HG03520 (cell line): Measurements from ENCODE around the gene ZNF316.
"Not testable (repeated sequence)": the region's sequence is repeated elsewhere in the genome, so short reads cannot be mapped to it uniquely, and the experiment has no call there.

ENCODE experiments used
- ATAC-seq: cut with Tn5 transposase; IDR thresholded peaks from one replicate; pipeline ENCODE4 v1.9.1; 2021; ENCODE audit warnings: mild to moderate bottlenecking, moderate library complexity; ENCODE audit not compliant: unreplicated experiment

Gene ZNF316

GRCh38 chr7:6646465-6646864, 9.3 kb downstream of the ZNF316 start:
- ATAC-seq = no peak

DNA sequence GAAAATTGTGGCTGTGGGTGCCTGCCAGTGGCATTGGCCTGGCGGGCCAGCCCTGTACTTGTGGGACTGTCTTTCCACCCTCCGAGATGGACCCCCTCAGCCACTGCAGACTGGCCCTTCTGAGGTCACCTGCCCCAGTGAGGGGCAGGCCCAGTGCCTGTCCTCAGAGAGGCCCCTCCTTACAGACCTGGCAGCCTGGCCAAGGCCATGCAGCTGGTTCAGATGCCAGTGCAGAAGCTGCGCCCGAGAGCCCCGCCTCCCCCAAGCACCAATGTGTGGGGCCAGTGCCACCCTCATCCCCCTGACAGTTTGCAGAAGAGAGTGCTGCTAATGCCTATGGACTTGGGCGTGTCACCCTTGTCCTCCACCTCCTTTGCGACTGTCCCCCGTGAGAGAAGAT, 10.0 kb downstream of the ZNF316 start:
- ATAC-seq = no peak

GRCh38 chr7:6647541-6647940, 10.4 kb downstream of the ZNF316 start:
- no peak for ATAC-seq

DNA sequence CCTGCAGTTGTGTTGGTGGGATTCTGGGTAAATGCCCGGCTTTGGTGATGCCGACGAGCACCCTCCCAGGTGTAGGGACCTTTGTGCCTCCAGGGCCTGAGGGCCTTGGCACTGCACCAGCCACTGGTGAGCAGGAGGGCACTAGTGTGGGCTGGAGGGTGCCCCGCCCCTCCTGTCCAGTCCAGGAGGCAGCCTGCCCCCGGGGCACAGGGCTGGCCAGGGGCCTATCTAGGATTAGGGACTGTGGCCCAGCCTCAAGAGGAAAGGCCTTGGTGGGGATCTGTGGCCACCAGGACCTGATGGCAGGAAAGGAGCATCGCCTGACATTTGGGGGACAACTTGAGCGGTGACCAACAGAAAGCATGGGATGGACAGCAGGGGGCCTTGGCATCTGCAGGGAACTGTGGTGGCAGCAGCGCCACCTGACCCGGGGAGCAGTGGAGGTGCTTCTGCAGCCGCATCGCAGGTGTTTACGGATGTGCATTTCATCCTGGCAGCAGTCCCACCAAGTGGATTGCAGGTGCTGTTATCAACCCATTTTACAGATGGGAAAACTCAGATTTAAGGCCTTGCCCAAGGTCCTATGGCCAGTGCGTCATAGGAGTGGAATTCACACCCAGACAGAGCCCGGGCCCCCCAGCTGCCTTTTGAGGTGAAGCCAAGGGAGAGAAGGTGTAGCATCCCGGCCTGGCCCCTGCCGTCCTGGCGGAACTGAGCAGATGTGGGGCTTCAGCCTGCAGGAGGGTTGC, 11.1 kb downstream of the ZNF316 start:
- no peak for ATAC-seq

DNA sequence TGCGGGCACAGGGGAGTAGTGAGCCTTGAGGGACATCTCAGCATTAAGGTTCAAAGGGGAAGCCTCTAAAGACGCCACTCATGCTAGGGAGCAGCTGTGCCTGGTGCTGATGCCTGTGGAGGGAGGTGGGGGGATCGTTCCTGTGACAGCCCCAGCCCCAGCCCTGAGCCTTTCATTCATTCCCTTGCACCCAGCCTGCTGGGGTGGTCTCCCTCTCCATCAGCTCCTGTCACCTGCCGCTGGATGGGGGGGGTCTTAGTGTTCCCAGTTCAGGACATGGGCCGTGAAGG, 11.6 kb downstream of the ZNF316 start:
- ATAC-seq = no peak

DNA sequence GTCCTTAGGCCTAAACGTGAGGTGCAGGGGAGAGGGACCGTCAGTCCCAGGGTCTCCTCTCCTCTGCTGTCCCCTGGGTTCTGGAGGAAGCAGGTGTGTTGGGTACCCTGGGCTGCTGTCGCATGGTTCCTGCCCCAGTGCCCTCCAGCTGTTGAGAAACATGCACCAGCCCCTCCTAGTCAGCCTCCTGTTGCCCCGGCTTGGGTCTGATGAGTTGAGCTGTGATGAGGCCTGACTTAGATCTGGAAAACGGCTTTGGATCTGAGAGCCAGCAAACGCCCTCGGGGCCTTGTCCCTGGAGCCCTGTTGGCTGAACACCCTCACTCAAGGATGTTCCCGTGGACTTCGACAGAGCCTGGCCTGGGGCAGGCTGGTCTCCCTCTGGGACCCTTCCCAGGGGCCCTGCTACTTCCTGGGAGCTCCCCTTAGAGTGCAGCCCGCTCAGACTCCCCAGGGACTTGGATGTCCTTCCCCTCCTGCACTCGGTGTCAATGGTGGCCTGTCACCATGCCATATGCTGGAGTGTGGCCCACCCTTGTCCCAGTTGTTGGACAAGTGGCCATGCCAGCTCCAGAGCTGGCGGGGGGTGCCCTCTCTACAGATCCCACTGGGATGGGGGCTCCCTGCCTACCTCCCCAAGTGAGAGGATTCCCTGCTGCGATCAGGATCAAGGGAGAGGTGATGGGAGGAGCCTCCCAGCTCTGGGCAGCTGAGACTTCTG, 12.3 kb downstream of the ZNF316 start:
- ATAC-seq = no peak

- ATAC-seq = no peak
These were observed 13.0 kb downstream of the ZNF316 start for GRCh38 chr7:6650086-6650485.

DNA sequence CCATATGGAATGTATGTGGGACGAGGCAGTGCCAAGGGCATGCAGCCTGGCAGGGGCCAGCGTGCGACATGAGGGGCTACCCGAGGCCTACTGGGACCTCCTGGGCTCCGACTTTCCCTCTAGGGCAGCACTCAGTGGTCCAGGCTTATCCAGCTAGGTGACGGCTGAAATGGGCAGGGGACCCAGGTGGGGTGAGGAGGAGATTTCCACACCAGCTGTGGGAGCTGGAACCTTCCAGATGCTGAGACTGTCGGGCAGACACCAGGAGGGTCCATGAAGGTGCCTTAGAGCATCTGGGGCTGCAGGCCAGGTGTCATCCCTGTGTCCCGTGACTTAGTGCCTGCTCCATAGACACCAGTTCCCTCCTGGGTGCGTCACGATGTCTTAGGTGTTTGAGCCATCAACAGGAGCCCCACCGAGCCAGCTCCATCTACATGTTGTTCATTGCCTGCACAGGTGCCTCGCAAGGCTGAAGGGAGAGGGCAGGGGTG, 13.4 kb downstream of the ZNF316 start:
- ATAC-seq = no peak

- ATAC-seq = no peak
These were observed 14.8 kb downstream of the ZNF316 start for GRCh38 chr7:6651851-6652445.

DNA sequence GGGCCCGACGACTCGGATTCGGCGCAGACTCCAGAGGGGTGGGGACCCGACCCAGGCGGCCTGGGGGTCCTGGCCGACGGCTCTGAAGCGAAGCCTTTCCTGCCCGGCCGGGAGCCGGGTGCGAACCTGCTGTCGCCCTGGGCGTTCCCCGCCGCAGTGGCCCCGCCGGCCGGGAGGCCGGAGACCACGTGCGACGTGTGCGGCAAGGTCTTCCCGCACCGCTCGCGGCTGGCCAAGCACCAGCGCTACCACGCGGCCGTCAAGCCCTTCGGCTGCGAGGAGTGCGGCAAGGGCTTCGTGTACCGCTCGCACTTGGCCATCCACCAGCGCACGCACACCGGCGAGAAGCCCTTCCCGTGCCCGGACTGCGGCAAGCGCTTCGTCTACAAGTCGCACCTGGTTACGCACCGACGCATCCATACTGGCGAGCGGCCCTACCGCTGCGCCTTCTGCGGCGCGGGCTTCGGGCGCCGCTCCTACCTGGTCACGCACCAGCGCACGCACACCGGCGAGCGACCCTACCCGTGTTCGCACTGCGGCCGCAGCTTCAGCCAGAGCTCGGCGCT, 15.4 kb downstream of the ZNF316 start:
- ATAC-seq = no peak

DNA sequence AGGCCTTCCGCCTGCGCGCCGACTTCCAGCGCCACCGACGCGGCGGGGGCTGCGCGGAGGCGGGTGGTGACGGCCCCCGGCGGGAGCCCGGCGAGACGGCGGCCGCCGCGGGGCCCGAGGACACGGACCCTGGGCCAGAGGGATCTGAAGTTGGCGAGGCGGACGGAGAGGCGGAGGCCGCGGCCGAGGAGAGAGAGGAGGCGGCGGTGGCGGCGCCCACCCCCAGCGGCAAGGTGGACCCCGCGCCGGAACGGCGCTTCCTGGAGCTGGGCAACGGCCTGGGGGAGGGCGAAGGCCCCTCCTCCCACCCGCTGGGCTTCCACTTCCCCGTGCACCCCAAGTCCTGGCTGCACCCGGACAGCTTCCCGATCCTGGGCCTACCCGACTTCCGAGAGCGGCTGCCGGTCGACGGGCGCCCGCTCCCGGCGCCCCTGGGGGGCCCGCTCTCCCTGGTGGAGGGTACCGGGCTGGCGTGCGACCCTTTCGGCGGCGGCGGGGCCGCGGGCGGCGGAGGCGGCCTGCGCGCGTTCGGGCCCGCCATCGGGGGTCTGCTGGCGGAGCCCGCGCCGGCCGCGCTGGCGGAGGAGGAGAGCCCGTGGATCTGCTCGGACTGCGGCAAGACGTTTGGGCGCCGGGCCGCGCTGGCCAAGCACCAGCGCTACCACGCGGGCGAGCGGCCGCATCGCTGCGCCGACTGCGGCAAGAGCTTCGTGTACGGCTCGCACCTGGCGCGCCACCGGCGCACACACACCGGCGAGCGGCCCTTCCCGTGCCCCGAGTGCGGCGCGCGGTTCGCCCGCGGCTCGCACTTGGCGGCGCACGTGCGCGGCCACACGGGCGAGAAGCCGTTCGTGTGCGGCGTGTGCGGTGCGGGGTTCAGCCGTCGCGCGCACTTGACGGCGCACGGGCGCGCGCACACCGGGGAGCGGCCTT, 16.2 kb downstream of the ZNF316 start:
- no peak for ATAC-seq

GRCh38 chr7:6654113-6654841, 17.2 kb downstream of the ZNF316 start:
- no peak for ATAC-seq

DNA sequence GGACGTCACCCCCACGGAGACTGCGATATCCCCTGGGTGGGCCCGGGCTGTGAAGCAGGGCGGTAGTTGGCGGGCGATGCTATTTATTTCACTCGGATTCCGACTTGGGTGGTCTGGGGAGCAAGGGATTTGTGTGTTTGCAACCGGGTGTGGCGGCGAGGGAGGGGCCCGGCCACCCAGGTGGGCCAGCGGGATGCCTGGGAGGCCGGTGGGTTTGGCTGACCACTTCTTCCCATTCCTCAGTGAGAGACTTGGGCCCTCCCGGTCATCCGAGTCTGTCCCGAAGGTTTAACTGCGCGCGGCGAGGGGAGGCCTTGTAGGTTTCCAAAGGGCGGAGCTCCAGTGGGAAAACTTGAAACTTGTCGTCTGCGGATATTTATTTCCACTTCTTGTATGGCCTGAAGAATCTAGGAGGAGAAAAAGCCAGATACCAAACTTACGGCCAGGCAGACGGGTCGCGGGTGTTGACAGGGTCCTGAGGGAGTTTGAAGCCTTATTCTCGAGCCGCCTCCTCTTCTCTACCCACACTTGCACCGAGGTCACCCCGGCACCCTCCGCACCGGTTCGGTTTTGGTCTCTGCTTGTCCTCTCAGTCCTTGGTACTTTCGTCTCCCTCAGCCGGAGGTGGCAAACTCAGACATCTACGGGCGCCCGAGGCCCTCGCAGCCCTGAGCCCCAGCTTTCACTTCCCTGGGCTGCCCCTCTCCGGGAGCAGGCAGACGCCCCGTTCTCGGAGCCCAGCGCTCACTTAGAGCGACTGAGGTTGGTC, 17.9 kb downstream of the ZNF316 start:
- ATAC-seq = no peak

DNA sequence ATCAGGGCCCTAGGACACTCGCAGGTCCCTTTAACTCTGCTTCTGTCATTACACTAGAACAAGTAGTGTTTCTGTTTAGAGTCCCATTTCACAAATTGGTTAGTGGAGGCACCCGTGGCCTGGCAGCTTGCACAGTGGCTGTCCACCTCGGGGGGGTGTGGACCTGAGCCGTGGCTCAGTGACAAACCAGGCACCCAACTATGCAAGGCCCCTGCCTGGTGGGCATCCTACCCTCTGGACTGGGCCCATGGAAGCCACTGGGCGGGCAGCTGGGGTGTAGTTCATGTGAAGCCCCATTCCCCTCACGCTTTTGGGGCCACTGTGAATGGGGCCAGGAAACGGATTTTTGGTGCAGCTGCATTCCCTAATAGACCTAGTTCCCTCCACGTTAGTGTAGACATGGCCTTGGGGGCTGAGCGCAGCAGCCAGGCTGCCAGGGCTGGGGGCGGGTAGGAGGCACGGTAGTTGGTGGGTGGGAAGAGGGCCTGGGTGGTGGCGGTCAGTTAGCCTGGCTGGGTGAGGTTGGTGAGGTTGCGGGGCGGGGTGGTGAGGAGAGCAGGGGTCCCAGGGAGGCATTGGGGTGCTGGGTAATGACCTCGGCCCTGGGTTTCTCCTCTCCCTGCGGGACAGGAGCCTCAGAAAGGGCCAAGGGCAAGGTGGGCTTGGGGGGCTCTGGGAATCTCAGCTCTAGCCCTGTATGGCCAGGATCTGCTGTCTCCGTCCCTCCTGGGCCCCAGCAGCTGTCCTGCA, 18.7 kb downstream of the ZNF316 start:
- no peak for ATAC-seq

GRCh38 chr7:6656413-6656812, 19.3 kb downstream of the ZNF316 start:
- no peak for ATAC-seq

GRCh38 chr7:6658618-6659345, 21.7 kb downstream of the ZNF316 start:
- no peak for ATAC-seq

DNA sequence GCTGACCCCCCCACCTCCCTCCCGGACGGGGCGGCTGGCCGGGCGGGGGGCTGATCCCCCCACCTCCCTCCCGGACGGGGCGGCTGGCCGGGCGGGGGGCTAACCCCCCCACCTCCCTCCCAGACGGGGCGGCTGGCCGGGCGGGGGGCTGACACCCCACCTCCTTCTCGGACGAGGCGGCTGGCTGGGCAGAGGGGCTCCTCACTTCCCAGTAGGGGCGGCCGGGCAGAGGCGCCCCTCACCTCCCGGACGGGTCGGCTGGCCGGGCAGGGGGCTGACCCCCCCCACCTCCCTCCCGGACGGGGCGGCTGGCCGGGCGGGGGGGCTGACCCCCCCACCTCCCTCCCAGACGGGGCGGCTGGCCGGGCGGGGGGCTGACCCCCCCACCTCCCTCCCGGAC, 33.7 kb downstream of the ZNF316 start:
- not testable (repeated sequence) for ATAC-seq

DNA sequence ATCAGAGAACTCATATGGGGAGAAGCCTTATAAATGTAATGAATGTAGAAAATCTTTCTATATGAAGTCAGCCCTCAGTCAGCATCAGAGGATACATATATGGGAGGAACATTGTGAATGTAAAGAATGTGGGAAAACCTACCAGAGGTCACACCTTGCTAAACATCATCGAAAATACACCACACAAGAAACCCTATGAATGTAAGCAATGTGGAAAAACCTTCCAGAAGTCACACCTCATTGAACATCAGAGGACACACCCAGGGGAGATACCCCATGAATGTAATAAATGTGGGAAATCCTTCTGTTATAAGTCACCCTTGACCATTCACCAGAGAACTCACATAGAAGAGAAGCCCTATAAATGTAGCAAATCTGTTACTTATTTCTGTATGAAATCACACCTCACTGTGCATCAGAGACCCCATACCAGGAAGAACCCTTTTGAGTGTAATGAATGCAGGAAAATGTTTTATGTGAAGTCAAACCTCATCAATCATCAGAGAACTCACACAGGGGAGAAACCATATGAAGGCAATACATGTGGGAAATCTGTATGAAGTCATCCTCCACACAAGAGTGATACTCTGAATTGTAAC, 38.8 kb downstream of the ZNF316 start:
- no peak for ATAC-seq
